Epidermal melanocyte (primary cell): Measurements from ENCODE around the gene GREB1L.
A peak's percentile ranks its signal among the peaks of the same experiment; 100 is the strongest.
"Not testable (repeated sequence)": the region's sequence is repeated elsewhere in the genome, so short reads cannot be mapped to it uniquely, and the experiment has no call there.

ENCODE experiments used
- DNase-seq: peaks from one replicate; pipeline ENCODE4 v3.0.0; 2011; ENCODE audit warnings: low spot score; ENCODE audit not compliant: insufficient read length

GREB1L gene

GRCh38 chr18:21242141-21242779, at the start of gene GREB1L:
Gene GREB1L (plus strand): TSS chr18:21242232. CDS start chr18:21383519, 141,287 bp downstream.
- no peak for DNase-seq

DNA sequence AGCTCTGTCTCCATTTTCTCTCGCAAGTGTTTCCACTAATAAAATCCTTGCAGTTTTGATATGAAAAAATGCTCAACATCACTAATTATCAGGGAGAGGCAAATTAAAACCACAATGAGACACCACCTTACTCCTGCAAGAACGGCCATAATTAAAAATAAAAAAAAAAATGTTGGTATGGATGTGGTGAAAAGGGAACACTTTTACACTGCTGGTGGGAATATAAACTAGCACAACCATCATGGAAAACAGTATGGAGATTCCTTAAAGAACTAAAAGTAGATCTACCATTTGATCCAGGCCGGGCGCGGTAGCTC, 49.8 kb upstream of the GREB1L start:
- no peak for DNase-seq

DNA sequence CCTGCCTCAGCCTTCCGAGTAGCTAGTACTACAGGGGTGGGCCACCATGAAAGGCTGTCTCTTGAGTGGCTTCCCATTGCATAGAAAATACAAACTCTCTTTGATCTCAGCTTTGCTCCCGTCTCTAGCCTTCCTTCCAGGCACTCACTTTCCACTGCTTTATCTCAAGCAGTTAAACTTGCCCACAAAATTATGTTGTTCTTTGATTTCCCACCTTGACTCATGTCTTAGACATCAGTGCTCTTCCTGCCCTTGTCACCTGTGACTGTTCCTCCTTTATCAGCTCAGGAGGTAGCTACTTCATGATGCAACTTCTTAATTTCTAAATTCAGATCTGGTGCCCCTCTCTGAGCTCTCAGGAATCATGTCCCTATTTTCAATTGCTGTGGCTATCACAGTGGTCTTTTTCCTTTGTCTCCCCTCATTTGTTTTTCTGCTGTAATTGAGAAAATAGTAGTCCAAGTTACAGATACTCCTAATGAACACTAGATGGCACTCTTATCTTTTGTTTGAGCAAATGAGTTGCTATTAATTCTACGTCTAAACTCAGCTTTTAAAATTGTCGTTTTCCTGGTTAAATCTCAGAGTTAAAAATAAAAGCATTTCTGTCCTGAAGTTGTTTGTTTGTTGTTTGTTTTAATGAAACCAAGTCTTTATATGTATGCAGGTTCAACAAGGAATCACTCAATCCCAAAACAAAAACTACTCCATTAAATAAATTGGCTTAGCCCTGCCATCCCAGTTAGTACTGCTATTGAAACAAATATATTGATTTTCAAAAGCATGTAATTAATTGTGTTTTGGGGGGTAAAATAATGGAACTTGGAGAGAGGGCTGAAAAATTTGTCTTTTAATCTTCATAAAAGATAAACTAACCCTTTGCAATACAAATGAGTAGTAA, 46.9 kb upstream of the GREB1L start:
- peak; percentile 26 for DNase-seq

DNA sequence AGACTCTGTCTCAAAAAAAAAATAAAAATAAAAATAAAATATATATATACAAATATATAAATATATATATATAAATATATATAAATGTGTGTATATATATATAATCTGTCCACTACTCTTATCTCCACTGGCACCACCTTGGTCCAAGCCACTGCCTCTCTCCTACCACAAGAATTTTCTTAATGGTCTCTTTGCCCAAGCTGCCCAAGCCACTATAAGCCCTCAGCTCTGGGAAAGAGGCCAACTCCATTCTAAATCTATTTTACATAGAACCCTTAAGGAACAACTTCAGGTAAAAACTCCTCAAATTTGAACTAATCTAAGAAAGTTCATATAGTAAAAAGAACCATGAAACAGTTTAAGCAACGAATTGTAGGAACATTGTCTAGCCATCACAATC, 45.6 kb upstream of the GREB1L start:
- DNase-seq: no peak

GRCh38 chr18:21203126-21203525, 38.9 kb upstream of the GREB1L start:
- DNase-seq: no peak

GRCh38 chr18:21203542-21204241, 38.3 kb upstream of the GREB1L start:
- no peak for DNase-seq

GRCh38 chr18:21205695-21206094, 36.3 kb upstream of the GREB1L start:
- DNase-seq: no peak

DNA sequence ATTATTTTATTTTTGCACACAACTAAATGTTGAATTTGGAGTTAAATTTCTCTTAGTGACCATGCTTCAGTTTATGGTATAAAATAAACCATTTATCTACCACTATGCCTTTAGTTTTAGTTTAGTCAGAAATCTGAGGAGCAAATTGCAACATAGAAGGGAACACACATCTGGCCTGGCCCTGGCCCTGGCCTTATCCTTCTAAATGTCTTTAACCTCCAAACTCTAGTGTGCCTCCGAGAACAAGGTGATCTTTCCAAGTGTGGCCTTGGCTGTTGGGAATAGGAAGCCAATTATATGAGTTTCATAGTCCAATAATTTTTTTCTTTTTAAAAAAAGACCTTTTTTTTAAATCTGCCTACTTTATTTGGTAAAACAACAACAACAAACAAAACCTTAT, 31.8 kb upstream of the GREB1L start:
- no peak for DNase-seq

DNA sequence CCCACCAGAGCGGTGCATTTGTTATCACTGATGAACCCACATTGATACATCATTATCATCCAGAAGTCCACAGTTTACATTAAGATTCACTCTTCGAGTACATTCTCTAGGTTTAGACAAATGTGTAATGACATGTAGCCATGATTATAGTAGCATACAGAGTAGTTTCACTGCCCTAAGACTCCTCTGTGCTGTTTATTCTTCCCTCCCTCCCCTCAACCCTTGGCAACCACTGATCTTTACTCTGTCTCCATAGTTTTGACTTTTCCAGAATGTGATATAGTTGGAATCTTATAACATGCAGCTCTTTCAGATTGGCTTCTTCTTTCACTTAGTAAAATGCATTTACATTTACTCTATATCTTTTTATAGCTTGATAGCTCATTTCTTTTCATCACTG, 31.2 kb upstream of the GREB1L start:
- DNase-seq: no peak

- not testable (repeated sequence) for DNase-seq
Measured at GRCh38 chr18:21214409-21214808, 27.6 kb upstream of the GREB1L start.

DNA sequence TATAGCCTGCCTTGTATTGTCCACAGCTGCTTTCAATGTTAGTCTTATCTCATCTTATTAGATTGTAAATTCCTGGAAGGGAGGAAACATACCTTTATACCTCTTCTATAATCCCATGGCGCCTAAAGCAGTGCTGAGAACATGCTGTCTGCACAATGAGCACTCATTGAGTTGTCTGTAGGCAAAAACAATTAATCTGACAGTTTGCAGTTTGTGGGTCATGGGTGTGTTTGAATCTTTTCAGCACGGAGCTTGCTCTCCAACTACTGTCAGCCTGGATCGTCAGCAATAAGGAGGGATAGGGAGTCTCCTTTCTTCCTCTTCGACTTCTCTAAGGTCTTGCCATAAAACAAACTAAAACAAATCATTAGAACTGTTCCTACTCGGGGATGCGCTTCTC, 26.5 kb upstream of the GREB1L start:
- DNase-seq: no peak

DNA sequence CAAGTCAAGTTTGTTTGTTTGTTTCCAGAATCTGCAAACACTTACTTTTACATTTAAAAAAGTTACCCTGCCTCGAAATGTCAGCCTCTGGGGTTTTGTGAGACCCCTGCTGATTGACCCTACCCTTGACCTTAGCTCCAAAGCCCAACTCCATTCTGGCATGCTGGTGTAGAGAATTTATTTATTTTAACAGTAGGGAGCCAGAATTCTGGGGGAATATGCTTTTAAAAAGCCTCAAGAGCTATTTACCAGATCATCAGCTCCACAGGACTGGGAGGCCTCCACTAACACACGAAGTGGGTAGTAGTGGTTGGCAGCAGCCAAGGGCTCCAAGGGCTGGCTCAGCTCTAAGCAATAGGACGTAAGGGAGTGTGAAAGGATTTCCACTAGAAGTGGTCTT, 23.2 kb upstream of the GREB1L start:
- no peak for DNase-seq

DNA sequence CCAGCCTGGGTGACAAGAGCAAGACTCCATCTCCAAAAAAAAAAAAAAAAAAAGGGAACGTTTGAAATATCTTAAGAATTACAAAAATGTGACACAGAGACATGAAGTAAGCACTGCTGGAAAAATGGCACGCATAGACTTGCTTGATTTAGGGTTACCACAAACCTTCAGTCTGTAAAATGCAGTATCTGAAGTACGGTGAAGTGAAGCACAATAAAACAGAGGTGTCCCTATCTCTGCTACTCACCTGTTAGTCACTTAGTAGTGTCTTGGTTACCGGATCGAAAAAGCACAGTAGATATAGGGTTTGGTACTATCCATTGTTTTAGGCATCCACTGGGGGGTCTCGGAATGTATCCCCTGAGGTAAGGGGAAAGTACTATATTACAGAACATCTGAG, 11.6 kb upstream of the GREB1L start:
- no peak for DNase-seq

GRCh38 chr18:21241301-21242048, 557 bp upstream of the GREB1L start:
- DNase-seq: no peak

DNA sequence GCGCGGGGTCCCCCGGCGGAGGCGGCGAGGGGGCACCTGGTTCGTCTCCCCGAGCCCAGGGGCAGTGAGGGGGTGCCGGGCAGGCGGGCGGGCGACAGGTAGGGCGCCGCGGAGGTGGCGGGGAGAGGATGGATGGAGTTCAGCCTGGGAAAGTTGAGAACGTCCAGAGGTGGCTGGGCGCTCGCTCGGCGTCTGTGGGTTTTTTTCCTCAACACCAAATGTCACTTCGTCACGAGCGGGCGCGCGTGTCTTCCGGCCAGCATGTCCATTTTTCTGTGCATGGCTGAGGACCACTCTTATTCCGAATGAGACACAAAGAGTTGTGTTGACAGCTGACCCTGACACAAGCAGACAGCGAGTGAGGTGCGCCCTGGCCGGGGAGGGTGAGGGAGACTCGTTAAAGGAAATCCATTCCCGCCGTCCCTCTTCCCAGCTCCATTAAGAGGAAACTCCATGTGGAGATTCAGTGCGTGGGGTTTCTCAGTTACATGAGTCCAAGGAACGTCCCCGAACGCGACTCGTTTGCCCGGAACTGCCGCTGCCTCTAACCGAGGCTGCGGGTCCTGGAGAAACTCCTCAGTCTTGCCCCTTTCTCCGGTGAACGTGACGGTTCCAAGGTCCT, 859 bp downstream of the GREB1L start:
- DNase-seq: no peak

DNA sequence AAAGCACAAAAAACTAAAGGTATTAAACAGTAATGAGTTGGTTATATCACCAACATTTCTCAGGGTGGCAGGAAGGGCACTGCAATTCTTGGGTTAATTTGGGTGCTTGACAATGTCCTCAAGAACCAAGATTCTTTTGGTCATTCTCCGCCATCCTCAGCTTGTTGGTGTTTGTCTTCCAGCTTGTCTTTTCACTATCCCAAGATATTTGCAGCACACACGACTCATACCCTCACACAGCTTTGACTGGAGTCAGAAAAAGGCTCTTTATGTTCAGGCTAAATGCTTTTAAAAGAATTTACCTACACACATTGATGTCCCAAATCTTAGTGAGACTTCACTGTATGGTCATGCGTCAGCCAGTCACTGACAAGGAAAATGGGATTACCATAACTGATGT, 12.5 kb downstream of the GREB1L start:
- no peak for DNase-seq

GRCh38 chr18:21255211-21255610, 13.2 kb downstream of the GREB1L start:
- no peak for DNase-seq

DNA sequence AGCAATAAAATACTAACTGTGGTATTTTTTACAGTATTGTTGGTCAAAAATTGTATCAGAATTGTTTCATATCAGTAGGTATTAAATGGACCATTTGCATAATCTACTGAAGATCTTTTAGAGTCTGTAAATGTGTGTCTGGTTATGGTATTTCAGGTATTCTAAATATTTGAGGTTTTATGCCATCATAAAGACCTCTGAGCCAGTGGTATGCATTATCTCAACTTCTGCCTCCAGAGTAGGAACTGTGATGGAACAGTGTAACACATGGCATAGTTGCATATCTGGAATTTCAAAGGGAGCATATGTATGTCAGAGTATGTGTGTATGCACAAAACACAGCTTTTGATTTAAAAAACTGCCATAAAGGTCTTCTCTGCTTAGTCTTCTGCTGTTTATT, 15.4 kb downstream of the GREB1L start:
- DNase-seq: no peak

GRCh38 chr18:21260621-21261020, 18.6 kb downstream of the GREB1L start:
- DNase-seq: no peak

- no peak for DNase-seq
Measured at GRCh38 chr18:21261352-21261751, 19.3 kb downstream of the GREB1L start.

DNA sequence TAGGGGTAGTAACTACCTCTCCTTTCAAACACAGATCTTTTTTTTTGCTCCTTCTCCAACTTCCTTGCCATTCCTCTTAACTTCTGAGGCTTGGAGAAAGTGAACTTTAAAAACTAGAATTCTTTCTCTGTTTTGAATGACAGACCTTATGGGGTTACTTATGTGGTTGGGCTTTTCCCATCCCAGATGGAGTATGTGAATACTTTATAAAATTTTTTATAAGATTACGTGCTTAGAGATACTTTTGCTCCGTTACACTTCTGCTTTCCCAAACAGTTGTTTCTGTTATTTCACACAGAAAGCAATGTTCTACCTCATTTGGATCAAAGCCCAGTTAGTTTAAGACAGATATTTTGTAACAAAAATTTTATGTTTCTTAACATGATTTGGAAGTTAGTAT, 20.2 kb downstream of the GREB1L start:
- DNase-seq: no peak
